HG02763 (cell line): ENCODE measurements around the gene TMEM51.
"Not testable (repeated sequence)": the region's sequence is repeated elsewhere in the genome, so short reads cannot be mapped to it uniquely, and the experiment has no call there.

Experiments
- ATAC-seq: cut with Tn5 transposase; IDR thresholded peaks from one replicate; pipeline ENCODE4 v1.9.1; 2021; ENCODE audit warnings: mild to moderate bottlenecking, moderate library complexity; ENCODE audit not compliant: unreplicated experiment

TMEM51 gene

DNA sequence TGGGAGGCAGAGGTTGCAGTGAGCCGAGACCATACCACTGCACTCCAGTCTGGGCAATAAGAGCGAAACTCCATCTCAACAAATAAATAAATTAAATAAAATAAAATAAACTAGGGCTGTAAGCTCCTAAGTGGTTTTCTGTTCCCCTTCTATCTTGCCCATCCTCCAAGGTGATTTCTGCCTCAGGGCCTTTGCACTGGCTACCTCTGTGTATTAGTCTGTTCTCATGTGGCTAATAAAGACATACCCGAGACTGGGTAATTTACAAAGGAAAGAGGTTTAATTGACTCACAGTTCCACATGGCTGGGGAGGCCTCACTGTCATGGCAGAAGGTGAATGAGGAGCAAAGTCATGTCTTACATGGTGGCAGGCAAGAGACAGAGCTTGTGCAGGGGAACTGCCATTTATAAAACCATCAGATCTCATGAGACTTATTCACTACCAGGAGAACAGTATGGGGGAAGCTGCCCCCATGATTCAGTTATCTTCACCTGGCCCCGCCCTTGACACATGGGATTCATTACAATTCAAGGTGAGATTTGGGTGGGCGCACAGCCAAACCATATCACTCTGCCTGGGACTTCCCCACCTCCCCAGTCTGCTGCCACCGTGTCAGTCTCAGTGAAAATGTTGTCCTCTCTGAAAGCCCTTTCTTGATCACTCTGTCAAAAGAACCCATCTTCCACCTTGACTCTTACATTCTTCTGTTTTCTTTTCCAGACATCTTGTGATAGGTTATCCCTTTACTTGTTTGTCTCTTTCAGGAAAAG is 22.0 kb downstream of the TMEM51 start:
- ATAC-seq: not testable (repeated sequence)

DNA sequence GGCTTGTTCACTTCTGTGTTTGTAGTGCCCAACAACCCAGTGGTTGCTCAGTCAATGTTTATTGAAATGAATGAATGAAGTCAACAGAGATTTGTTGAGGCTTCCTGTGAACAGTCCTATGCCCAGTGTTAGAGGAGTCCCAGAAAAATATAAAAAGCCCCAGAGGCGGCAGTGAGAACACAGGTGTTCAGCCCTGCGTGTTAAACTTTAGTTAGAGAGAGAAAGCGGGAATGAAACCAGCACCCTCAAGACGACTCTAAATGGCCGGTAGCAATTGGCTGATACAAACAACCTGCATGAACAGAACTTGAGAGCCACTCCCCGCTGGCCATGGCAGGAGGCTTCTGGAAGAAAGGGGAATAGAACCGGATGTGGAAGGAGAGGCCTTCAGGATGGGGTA is 22.6 kb downstream of the TMEM51 start:
- ATAC-seq: no peak

- ATAC-seq: no peak
Measured at GRCh38 chr1:15176898-15177665, 23.5 kb downstream of the TMEM51 start.

DNA sequence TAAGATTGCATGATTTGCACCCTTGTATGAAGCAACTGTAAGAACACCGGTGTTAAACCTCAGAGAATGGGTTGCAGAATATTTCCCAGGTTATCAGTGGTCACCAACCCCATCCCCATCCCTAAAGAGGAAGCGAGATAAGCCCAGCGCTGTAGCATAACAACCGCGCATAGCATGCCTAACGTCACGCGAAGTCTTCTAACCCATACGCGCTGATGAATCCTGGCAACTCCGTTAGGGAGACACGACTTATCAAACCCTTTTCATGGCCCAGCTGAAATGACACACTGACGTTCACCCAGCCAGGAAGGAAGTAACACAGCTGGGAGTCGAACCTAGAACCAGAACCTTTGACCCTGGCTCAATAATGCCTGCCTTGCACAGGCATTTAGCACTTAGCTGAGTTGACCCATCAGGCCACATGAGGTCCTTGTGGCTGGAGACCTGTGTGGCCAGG is 24.2 kb downstream of the TMEM51 start:
- no peak for ATAC-seq

GRCh38 chr1:15178571-15179484 is 25.3 kb downstream of the TMEM51 start:
- no peak for ATAC-seq

GRCh38 chr1:15179485-15179883 is 25.9 kb downstream of the TMEM51 start:
- ATAC-seq: no peak

DNA sequence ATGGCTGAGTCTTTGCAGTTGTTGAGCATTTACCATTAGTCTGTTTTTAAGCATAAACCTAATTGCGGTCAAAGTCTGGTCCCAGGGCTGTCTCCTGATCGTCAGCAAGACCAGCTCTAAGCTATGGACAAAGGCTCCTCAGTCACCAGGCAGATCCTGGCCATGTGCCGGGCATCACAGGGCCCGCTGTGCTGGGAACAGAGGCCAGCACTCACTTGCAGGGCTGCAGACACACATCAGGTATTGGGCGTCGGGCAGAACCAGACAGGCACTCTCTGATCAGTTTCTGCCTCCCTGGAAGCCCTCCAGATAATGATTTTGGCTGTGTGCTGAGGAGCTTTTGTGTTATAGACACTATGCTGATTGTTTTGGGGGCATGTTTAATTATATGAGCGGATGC is 26.6 kb downstream of the TMEM51 start:
- ATAC-seq: no peak

DNA sequence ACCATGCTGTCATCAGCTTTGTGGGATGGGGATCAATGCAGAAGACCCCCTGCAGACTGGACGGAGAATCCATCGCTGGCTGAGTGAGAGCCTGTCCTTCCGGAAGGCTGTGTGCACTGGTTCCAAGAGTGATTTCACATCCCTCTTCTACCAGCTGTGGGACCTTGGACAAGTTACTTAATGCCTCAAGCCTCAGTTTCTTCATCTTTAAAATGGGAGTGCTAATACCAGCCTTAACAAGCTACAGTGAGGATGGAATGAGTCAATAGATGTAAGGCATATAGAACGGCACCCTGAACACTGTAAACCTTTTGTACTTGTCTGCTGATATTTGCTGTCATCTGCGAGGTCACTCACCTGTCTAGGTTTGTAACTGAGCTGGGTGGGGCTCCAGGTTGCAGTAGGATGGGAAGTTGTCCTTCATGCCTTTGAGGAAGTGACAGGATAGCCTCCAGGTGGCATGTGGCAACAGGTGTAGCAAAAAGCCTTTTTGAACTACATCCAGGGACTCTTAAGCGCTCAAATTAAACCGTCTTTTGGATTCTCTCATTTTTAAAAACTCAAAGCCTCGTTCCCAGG is 27.5 kb downstream of the TMEM51 start:
- no peak for ATAC-seq

DNA sequence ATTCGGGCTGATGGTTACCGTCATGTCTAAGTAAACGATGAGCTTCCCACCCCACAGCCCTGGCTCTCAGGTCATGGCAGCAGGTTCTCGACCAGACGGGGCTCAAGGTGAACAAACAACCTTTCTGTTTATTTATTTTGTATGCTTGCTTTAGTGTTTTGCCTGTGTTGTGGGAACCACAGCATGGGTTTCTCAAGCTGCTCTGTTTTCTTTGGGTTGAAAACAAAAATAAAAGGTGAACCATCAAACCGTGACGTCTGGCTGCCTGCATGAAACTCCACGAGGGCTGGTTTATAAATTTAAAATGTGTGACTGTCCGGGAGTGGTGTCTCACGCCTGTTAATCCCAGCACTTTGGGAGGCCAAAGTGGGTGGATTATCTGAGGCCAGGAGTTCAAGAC is 28.0 kb downstream of the TMEM51 start:
- no peak for ATAC-seq

GRCh38 chr1:15184436-15185241 is 31.1 kb downstream of the TMEM51 start:
- no peak for ATAC-seq

DNA sequence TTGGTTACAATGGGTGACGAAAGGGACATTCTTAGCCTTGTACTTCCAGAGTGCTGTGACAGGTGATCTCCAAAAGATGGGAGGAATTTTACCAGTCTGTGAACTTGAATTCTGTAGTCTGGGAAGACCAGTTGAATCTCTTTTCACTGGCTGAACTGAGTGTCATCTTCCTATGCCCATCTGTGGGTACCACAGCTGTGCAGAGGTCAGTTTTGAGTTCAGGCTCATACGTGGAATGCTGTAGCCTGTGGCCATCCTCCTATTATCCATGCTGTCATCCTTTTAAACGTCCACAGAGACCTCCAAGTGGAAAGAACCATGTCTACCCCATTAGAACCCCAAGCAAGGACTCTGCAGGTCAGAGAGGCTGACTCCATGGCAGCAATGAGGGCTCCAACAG is 32.1 kb downstream of the TMEM51 start:
- no peak for ATAC-seq

- ATAC-seq: no peak
Measured at GRCh38 chr1:15186073-15186845, 32.7 kb downstream of the TMEM51 start.

- ATAC-seq: no peak
Measured at GRCh38 chr1:15186846-15187151, 33.3 kb downstream of the TMEM51 start.

DNA sequence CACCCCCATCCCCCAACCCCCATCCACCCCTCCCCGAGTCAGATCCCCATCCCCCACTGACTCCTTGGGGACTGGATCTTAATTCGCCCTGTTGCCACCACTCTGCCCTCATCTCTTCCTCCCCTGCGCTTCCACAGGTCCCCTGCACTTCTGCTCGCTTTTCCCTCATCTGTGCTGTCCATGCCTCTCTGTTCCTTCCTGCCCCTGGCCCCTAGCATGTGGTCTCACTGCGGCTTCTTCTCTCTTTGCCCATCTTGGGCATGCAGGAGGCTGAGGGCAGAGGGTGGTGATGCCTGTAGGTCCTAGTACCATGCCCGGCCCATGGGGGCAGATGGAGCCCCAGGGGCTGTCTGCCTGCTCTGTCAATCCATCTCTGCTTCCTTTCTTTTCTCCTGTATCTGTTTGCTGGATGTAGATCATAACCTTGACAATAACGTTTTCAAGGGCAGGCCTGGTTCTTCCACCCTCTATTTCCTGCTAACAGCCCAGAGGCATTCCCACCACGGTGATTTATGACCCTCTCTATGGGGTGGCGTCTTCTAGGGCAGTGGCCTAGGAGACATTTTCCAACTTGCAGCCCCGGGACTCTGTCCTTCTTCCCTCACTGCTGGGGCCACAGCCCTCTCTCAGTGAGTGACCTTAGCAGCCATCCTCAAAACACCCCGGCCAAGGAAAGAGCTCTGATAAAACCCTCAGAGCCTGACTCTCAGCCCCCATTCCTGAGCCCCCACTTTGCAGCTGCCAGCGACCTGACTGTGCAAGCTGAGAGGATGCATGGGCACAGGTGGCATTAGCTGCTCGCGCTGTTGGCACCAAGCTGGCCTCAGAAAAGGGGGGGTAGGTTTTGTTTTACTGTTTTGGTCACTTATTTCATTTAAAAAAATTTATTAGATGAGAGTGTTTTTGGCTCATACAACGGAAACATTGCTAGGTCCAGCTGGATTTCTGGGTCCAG is 33.9 kb downstream of the TMEM51 start:
- ATAC-seq: no peak

DNA sequence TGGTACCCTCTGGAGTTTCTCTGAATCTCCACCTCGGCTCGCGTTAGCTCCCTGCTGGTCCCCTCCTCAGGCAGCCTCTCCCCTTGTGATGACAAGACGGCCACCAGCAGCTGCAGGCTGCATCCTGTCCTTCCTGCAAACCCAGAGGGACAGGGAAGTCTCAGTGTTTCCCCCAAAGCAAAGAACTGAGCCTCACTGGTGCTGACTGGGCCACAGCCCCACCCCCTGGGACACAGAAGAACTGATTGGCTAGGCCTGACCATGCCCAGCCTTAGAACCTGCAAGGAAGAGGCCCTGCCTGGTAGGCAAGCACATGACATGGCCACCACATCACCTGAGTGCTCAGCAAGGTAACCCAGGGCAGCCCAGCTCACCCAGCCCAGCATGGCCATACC is 34.6 kb downstream of the TMEM51 start:
- ATAC-seq: no peak

- ATAC-seq: no peak
Measured at GRCh38 chr1:15188678-15189077, 35.1 kb downstream of the TMEM51 start.

- no peak for ATAC-seq
Measured at GRCh38 chr1:15189692-15190370, 36.3 kb downstream of the TMEM51 start.

DNA sequence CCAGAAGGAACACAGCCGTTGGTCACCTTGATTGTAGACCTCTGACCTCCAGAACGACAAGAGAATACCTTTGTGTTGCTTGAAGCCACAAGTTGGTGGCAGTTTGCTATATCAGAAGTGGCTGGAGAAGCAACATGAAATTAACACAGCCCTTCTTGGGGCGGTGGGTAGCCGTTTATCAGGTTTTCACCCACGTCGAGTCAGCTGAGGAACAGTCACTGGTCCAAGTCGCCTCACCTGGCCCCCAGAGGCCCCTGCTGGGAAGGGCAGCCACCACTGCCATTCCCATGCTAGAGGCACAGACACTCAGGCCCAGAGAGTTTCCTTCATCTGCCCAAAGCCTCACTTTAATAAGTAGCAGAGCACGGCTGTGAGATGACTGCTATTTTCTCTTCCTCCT is 37.7 kb downstream of the TMEM51 start:
- no peak for ATAC-seq
